ENCODE results near the gene UBE2C.
A peak's percentile ranks its signal among the peaks of the same experiment; 100 is the strongest.
"Not testable (repeated sequence)": the region's sequence is repeated elsewhere in the genome, so short reads cannot be mapped to it uniquely, and the experiment has no call there.

UBE2C gene

GRCh38 chr20:45798935-45799642 lies 13.4 kb upstream of the UBE2C start:
- DNase-seq = peak; percentile 77

- no peak for DNase-seq
Measured at GRCh38 chr20:45801851-45802250, 10.6 kb upstream of the UBE2C start.

GRCh38 chr20:45810191-45810970 lies 2.1 kb upstream of the UBE2C start:
- no peak for DNase-seq

GRCh38 chr20:45813006-45813340 lies 529 bp downstream of the UBE2C start:
- no peak for DNase-seq

- no peak for DNase-seq
Measured at GRCh38 chr20:45813489-45813888, 1.0 kb downstream of the UBE2C start.

GRCh38 chr20:45814314-45814713 lies 1.9 kb downstream of the UBE2C start:
- no peak for DNase-seq

- DNase-seq = no peak
Measured at GRCh38 chr20:45816951-45817350, 4.5 kb downstream of the UBE2C start.

GRCh38 chr20:45817376-45818194 lies 5.1 kb downstream of the UBE2C start:
- no peak for DNase-seq

- no peak for DNase-seq
Measured at GRCh38 chr20:45818239-45818638, 5.8 kb downstream of the UBE2C start.

GRCh38 chr20:45819466-45819865 lies 7.0 kb downstream of the UBE2C start:
- DNase-seq = no peak

- no peak for DNase-seq
Measured at GRCh38 chr20:45821947-45822346, 9.5 kb downstream of the UBE2C start.

- DNase-seq = peak; percentile 47
Measured at GRCh38 chr20:45822857-45823256, 10.4 kb downstream of the UBE2C start.

- peak; percentile 56 for DNase-seq
Measured at GRCh38 chr20:45823949-45824835, 11.7 kb downstream of the UBE2C start.

- peak; percentile 4 for DNase-seq
Measured at GRCh38 chr20:45826381-45827019, 14.1 kb downstream of the UBE2C start.

GRCh38 chr20:45827030-45827652 lies 14.7 kb downstream of the UBE2C start, which contains the start of gene TNNC2:
Gene TNNC2 (minus strand): TSS chr20:45827312. CDS start chr20:45827248, 64 bp downstream.
- DNase-seq = no peak

- no peak for DNase-seq
Measured at GRCh38 chr20:45827712-45828111, 15.3 kb downstream of the UBE2C start.

- DNase-seq = no peak
Measured at GRCh38 chr20:45828589-45828988, 16.1 kb downstream of the UBE2C start.

- DNase-seq = not testable (repeated sequence)
Measured at GRCh38 chr20:45829673-45830106, 17.2 kb downstream of the UBE2C start.

GRCh38 chr20:45832619-45833018 lies 20.2 kb downstream of the UBE2C start:
- no peak for DNase-seq

GRCh38 chr20:45833030-45833882 lies 20.8 kb downstream of the UBE2C start, which contains the start of gene SNX21:
Gene SNX21 (plus strand): TSS chr20:45833799. CDS start chr20:45833920, 121 bp downstream.
- DNase-seq = peak; percentile 50
